Measurements from ENCODE around the gene ADAMTS2.

The ADAMTS2 gene

DNA sequence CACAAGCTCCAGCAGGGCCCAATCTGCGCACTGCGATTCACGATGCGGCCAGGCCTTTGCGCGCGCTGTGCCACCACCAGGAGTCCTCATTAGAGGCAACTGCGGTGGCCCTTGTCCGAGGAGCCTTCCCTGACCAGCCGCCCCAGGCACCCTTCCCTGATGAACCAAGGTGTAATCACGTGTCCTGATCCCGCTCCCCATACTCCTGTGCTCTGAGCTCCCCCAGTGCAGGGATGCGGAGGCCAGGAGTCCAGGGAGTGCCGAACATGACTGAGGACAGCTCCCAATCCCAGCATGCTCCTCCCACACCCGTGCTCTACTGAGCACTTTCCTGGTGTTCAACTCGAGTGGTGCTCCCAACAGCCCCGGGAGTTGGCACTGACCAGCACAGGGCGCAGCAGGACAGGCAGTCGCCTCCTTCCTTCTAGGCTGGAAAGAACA, 150.3 kb downstream of the ADAMTS2 start:
- DNase-seq (ENCODE audit: low read depth in 3 of 3), result no peak

DNA sequence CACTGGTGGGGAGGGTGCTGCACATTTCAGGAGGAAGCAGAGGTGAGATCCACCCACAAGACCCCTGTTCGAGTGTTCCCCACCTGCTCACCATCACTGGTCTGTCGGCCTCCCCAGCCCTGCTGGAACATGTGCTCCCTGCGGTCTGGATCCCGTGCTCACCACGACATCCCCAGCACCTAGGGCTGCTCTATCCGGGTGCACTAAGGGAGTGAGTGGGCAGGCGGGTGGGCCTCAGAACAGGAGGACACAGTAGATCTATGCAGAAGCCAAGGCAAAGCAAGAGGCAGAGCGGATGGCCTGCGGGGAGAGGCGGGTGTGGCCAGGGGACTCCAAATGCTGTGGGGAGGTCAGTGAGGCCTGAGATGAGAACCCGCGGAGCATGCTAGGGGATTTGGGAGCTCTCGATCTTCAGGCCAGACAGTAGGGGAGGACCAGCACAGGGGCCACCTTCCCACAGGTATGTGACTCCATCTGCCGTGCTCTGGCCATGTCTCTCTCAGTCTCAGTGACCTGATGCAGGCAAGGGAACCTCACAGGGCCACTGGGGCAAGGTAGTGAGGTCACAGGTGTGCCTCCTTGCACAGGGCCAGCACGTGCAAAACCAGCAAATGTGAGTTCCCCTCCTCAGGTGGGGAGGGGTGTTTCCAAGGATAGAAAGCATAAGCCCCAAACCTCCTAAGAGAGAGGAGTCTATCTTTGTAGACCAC, 150.9 kb downstream of the ADAMTS2 start:
- DNase-seq (ENCODE audit: low read depth in 3 of 3), result no peak

GRCh38 chr5:179193746-179194145, 151.5 kb downstream of the ADAMTS2 start:
- no peak for DNase-seq (ENCODE audit: low read depth in 3 of 3)

GRCh38 chr5:179192891-179193470, 152.3 kb downstream of the ADAMTS2 start:
- DNase-seq (ENCODE audit: low read depth in 3 of 3), result no peak

GRCh38 chr5:179192185-179192890, 152.9 kb downstream of the ADAMTS2 start:
- DNase-seq (ENCODE audit: low read depth in 3 of 3), result no peak

- no peak for DNase-seq (ENCODE audit: low read depth in 3 of 3)
Measured at GRCh38 chr5:179191506-179192184, 153.6 kb downstream of the ADAMTS2 start.

DNA sequence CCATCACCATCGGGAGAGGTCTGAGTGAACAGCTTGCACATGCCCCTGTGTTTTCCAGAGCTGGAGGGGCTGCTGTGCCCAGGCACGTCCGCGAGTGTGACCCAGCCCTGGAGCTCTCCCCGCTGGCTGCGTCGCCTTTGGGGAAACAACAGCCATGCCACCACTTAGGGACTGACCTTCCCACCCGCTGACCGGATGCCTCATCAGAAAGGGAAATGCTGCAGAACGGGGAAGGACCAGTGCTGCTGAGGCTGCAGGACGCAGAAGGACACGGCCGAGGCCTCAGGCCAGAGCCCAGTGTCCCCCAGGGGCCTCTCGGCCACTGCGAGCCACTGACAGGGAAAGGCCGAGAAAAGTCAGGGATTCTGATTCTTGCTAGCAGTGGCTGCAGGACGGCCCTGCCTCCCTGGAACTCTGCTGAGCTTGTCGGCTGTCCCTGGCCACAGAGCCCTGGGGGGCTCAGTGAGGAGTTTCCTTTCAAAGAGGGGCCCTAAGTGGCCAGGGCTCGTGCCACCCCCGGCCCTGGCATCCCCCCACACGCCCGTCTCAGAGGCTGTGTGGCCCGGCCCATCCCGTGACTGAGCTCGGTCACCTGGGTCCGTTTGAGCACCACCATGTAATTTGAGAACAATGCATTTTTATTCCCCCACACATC, 154.3 kb downstream of the ADAMTS2 start:
- DNase-seq (ENCODE audit: low read depth in 3 of 3), result no peak

- DNase-seq (ENCODE audit: low read depth in 3 of 3), result no peak
Measured at GRCh38 chr5:179188636-179189035, 156.6 kb downstream of the ADAMTS2 start.

GRCh38 chr5:179187681-179188575, 157.3 kb downstream of the ADAMTS2 start:
- no peak for DNase-seq (ENCODE audit: low read depth in 3 of 3)

DNA sequence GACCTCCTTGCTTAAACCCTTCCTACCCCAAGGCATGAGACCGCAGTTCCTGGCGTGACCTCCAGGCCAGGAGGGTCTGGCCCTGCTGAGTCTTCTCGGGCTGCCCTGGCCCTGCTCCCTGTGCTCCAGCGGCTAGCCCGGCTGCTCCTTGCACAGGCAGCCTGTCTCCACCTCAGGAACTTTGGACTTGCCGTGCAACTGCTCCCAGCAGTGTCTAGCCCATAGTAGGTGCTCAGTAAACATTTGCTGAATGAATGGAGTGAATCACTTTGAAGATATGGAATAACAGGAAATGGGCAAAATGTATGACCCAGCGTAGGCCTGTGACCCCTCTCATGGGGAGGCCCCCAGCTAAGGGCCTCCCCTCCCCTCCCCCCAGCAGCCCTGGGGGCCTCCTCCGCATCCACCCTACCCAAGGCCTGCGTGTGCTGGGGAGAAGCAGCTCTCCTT, 158.0 kb downstream of the ADAMTS2 start:
- no peak for DNase-seq (ENCODE audit: low read depth in 3 of 3)

GRCh38 chr5:179186801-179187200, 158.5 kb downstream of the ADAMTS2 start:
- no peak for DNase-seq (ENCODE audit: low read depth in 3 of 3)

DNA sequence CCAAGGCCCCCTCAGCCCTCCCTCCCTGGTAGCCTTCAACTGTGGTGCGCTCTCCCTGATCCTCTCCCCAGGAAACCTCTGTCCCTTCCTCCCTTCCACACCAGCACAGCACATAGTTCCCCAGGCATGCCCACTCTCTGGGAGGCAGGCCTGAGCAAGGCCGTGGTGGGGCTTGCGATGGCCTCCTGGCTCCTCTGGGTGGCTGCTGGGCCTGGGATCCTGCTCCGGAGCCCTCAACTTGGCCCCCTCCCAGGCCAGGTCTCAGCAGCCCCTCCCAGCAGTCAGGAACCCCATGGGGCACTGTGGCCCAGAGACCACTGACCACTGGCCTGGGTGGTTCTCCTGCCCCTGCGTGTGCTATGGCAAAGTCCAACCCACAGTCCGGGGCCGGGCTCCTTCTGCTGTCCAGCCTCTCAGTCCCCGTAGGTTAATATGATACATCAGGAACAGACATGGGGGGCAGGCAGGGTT, 159.3 kb downstream of the ADAMTS2 start:
- no peak for DNase-seq (ENCODE audit: low read depth in 3 of 3)

GRCh38 chr5:179185256-179185940, 159.9 kb downstream of the ADAMTS2 start:
- DNase-seq (ENCODE audit: low read depth in 3 of 3), result no peak

DNA sequence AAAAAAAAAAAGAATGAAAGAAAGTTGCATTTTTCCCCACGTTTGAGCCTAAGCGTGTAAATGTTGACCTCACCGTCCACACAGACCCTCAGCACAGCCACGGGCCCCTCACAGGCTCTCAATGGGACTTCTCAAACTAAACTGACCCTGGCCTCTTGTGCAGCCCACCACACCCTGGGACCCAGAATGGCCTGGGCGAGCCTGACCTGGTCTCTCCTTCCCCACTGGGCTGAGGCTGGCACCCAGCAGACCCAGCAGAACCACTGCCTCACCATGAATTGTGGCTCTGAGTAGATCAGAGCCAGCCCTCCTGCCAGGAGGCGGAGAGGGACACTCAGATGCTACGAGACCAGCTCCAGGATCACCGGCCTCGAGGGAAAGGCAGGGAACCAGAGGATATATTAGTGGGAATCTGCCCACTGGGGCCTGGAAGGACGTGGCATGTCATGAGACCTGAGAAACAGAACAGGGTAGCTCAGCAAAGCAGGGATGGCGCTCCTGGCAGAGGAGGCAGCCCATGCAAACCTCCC, 160.7 kb downstream of the ADAMTS2 start:
- no peak for DNase-seq (ENCODE audit: low read depth in 3 of 3)

GRCh38 chr5:179183481-179183880, 161.8 kb downstream of the ADAMTS2 start:
- DNase-seq (ENCODE audit: low read depth in 3 of 3), result no peak

- DNase-seq (ENCODE audit: low read depth in 3 of 3), result no peak
Measured at GRCh38 chr5:179182601-179183000, 162.7 kb downstream of the ADAMTS2 start.

- no peak for DNase-seq (ENCODE audit: low read depth in 3 of 3)
Measured at GRCh38 chr5:179181988-179182387, 163.3 kb downstream of the ADAMTS2 start.

DNA sequence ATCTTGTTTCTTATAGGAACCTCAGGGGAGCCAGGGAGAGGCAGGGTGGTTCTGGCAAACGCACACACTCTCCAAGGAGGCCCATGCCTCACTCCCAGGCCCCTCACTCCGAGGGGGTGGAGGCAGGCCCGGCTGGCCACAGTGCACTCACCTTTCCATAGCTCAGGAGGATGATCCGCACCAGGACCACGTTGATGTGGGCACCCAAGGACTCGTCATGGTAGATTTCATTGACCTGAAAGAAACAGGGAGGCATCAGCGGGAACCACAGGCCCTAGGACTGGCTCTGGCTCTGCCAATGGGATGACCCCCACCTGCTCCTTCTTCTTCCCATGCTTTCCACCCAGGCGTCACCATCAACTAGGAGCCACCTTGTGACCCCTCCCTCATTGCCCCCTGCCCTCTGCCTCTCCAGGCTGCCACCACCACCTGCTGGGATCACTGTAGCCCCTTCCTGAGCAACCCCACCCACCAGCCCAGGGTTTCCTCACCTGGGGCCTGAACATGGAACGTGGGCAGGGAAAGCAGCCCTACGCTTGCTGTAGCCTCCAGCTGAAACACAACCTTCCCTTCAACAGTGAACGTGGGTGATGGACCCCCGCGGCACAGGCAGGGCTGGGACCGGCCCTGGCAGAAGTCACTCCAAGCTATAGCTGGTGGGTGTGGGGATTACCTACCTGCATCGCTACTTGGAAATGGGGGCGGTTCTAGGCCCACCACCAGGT, 164.2 kb downstream of the ADAMTS2 start:
- no peak for DNase-seq (ENCODE audit: low read depth in 3 of 3)

DNA sequence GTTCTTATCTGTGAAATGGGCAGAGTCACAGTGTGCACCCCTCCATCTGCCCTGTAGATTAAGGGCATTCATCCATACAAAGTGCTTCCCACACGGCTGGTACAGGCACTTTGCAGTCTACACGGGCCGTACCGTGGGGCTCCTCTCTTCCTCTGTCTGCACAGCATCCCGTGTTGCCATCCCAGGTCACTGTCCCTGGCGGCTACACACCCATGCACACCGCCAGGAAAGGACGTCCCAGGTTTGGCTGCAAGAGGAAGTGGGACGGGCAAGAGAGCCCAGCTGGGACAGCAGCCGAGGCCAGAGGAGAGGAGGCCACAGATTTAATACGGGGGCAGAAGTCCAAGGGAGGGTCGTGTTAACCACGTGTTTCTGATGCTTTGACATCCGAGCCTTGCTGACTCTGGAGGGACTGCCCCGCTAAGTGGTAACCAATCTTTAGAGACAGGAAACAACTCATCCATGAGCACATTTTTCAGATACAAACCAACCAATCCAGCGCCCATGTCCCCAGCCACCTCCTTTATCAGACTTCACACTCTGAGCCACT, 165.1 kb downstream of the ADAMTS2 start:
- DNase-seq (ENCODE audit: low read depth in 3 of 3), result no peak

All from stimulated activated CD4-positive, alpha-beta T cell treated with anti-CD3 and anti-CD28 coated beads, TNF-alpha, amount 100 ng/mL, for 48 hours (primary cell).